ENCODE results near the gene TRIM2. TPM values are rescaled to one million over a fixed set of nuclear protein-coding genes. Genes with fewer than 3 reads are reported as not detected.

TRIM2 gene
- total and polyA plus RNA-seq, 10 of the 15 experiments (the other 5 are each of a cell fraction or from before 2014, with no cell fraction given) = 0.06 to 0.19 (median 0.15) TPM; not detected in 3

DNA sequence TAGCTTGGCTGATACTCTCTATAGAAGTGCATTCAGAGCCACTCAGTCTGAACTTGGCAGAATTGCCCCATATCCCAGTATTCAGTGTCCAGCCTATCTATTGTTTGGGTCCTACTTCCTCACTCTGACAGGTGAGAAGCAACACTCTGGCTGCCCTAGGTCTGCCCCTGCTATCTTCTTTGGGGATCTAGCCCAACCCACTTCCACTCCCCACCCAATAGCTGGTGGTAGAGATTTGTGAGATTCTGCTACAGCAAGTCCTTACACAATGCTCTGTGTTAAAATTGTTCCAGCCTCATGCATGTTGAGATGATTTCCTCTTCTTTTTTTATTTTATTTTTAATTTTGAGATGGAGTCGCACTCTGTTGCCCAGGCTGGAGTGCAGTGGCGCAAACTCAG lies 67.6 kb downstream of the TRIM2 start:
- in situ Hi-C loops (cut with MboI) (no loop called here), intact Hi-C loops (cut with micrococcal nuclease; ENCODE audit: unreplicated experiment) (no loop called here)
- H4K20me1 ChIP-seq (ENCODE audit: control insufficient read depth, insufficient read depth) = no peaks in the 10 kb centered on the region
- ChIA-PET CTCF (no interaction called here), RAD21 (ENCODE audit: unreplicated experiment) (no interaction called here), POLR2A (interaction anchor here (0.5 kb wide), 1 partner anchor 121 kb away, joined by 3 read pairs; no protein-coding TSS in a partner anchor), SMC1A (ENCODE audit: uncharacterized antibody, unreplicated experiment) (no interaction called here)
- H3K4me2 ChIP-seq (ENCODE audit: control insufficient read depth, insufficient read depth) = no peak overlapping the region
- ATAC-seq = no peak
- H3K27me3 ChIP-seq (replicated peaks in 1 of 2; ENCODE audit: control insufficient read depth in 2 of 2, insufficient read depth in 2 of 2, low read length in 1 of 2) = no peaks in the 10 kb centered on the region
- no peaks in the 10 kb centered on the region for H3K4me1 ChIP-seq (ENCODE audit: control insufficient read depth, insufficient read depth, low read length)
- H3K79me2 ChIP-seq (ENCODE audit: control insufficient read depth, insufficient read depth, low read length) = no peaks in the 10 kb centered on the region
- no peak for FAIRE-seq
- no peak overlapping the region for H3K4me3 ChIP-seq
- no peaks in the 10 kb centered on the region for H3K36me3 ChIP-seq (ENCODE audit: control insufficient read depth in 2 of 2, insufficient read depth in 2 of 2, low read length in 1 of 2)
- H3K9ac ChIP-seq (ENCODE audit: control insufficient read depth, insufficient read depth, low read length) = no peak overlapping the region
- TF ChIP-seq MXI1 (IDR thresholded peaks at IDR 0.05; ENCODE audit: low read depth, low read length) (no peak), SMAD1 (IDR thresholded peaks at IDR 0.05; ENCODE audit: low read depth, partially characterized antibody) (no peak), CHD1 (IDR thresholded peaks at IDR 0.05; ENCODE audit: low read depth, low read length) (no peak)
- TF ChIP-seq, protein P1, sequence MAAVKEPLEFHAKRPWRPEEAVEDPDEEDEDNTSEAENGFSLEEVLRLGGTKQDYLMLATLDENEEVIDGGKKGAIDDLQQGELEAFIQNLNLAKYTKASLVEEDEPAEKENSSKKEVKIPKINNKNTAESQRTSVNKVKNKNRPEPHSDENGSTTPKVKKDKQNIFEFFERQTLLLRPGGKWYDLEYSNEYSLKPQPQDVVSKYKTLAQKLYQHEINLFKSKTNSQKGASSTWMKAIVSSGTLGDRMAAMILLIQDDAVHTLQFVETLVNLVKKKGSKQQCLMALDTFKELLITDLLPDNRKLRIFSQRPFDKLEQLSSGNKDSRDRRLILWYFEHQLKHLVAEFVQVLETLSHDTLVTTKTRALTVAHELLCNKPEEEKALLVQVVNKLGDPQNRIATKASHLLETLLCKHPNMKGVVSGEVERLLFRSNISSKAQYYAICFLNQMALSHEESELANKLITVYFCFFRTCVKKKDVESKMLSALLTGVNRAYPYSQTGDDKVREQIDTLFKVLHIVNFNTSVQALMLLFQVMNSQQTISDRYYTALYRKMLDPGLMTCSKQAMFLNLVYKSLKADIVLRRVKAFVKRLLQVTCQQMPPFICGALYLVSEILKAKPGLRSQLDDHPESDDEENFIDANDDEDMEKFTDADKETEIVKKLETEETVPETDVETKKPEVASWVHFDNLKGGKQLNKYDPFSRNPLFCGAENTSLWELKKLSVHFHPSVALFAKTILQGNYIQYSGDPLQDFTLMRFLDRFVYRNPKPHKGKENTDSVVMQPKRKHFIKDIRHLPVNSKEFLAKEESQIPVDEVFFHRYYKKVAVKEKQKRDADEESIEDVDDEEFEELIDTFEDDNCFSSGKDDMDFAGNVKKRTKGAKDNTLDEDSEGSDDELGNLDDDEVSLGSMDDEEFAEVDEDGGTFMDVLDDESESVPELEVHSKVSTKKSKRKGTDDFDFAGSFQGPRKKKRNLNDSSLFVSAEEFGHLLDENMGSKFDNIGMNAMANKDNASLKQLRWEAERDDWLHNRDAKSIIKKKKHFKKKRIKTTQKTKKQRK (IDR thresholded peaks at IDR 0.05; ENCODE audit: low read depth, low read length) = no peak
- no peak for DNase-seq (ENCODE audit: low read depth, low spot score)
- no peak overlapping the region for H3K27ac ChIP-seq (ENCODE audit: control insufficient read depth, insufficient read depth)
- no peaks in the 10 kb centered on the region for H3K9me3 ChIP-seq (replicated peaks; ENCODE audit: control insufficient read depth, insufficient read depth, low read length)
- no TSS peak for BruUV-seq (replicated peaks)
- no peak overlapping the region for H2AFZ ChIP-seq (ENCODE audit: control insufficient read depth, low read depth, low read length)
- 93% methylated on average over 2 of the region's 2 CpGs for WGBS (ENCODE audit: insufficient coverage, insufficient replicate concordance, low lambda C conversion rate, missing lambda C conversion rate)

GRCh38 chr4:153273751-153274150 lies 69.5 kb downstream of the TRIM2 start:
- Histone ChIP-seq H4K20me1 (ENCODE audit: control insufficient read depth, insufficient read depth) (no peaks in the 10 kb centered on the region), H3K4me2 (ENCODE audit: control insufficient read depth, insufficient read depth) (no peak overlapping the region), H3K36me3 (ENCODE audit: control insufficient read depth in 2 of 2, insufficient read depth in 2 of 2, low read length in 1 of 2) (no peaks in the 10 kb centered on the region), H3K9ac (ENCODE audit: control insufficient read depth, insufficient read depth, low read length) (no peak overlapping the region), H3K27me3 (replicated peaks in 1 of 2; ENCODE audit: control insufficient read depth in 2 of 2, insufficient read depth in 2 of 2, low read length in 1 of 2) (no peaks in the 10 kb centered on the region), H3K27ac (ENCODE audit: control insufficient read depth, insufficient read depth) (no peak overlapping the region), H3K9me3 (replicated peaks; ENCODE audit: control insufficient read depth, insufficient read depth, low read length) (no peaks in the 10 kb centered on the region), H2AFZ (ENCODE audit: control insufficient read depth, low read depth, low read length) (no peak overlapping the region), H3K4me3 (no peak overlapping the region), H3K79me2 (ENCODE audit: control insufficient read depth, insufficient read depth, low read length) (no peaks in the 10 kb centered on the region), H3K4me1 (ENCODE audit: control insufficient read depth, insufficient read depth, low read length) (no peaks in the 10 kb centered on the region)
- ATAC-seq (no peak), DNase-seq (ENCODE audit: low read depth, low spot score) (no peak), FAIRE-seq (no peak)
- ChIA-PET CTCF (no interaction called here), SMC1A (ENCODE audit: uncharacterized antibody, unreplicated experiment) (no interaction called here), POLR2A (no interaction called here), RAD21 (ENCODE audit: unreplicated experiment) (no interaction called here)
- 97% methylated on average over 1 of the region's 1 CpG for WGBS (ENCODE audit: insufficient coverage, insufficient replicate concordance, low lambda C conversion rate, missing lambda C conversion rate)
- intact Hi-C loops (cut with micrococcal nuclease; ENCODE audit: unreplicated experiment) (no loop called here), in situ Hi-C loops (cut with MboI) (no loop called here)
- no TSS peak for BruUV-seq (replicated peaks)
- TF ChIP-seq PRDM15 (CRISPR knock-in tag; IDR thresholded peaks at IDR 0.05) (no peak), CBFB (IDR thresholded peaks at IDR 0.05; ENCODE audit: low read depth) (no peak), HSF1 (IDR thresholded peaks at IDR 0.05; ENCODE audit: low read depth, low read length) (no peak)
- TF ChIP-seq, protein P2, sequence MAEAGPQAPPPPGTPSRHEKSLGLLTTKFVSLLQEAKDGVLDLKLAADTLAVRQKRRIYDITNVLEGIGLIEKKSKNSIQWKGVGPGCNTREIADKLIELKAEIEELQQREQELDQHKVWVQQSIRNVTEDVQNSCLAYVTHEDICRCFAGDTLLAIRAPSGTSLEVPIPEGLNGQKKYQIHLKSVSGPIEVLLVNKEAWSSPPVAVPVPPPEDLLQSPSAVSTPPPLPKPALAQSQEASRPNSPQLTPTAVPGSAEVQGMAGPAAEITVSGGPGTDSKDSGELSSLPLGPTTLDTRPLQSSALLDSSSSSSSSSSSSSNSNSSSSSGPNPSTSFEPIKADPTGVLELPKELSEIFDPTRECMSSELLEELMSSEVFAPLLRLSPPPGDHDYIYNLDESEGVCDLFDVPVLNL (IDR thresholded peaks at IDR 0.05; ENCODE audit: low read depth, low read length) = no peak
